ENCODE data around the gene CBL.

The CBL gene

DNA sequence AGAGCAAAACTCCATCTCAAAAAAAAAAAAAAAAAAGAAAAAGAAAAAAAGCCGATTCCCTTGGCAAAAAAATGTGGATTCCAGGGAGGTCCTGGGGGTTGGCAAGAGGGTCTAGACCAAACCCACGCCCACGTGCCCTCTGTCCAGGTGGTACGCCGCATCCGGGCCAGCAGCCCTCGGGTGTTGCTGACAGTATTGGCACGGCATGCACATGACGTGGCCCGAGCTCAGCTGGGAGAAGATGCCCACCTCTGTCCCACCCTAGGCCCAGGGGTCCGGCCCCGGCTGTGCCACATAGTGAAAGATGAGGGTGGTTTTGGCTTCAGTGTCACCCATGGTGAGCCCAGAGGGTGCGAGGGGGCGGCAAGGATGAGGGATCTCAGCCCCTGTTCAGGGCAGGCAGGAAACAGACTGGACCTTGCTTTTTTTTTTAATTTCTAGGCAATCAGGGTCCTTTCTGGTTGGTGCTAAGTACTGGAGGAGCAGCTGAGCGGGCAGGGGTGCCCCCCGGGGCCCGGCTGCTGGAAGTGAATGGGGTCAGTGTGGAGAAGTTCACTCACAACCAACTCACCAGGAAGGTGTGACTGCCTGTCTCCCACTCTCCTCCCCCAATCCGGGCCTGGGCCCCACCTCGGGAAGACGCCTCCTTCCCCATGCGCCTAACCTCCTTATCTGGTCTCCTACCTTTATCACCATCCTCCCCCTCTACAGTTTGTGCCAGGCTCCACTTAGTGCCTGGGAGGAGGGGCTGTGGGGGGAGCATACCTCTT is 18.8 kb upstream of the CBL start:
- H3K9me3 ChIP-seq (ENCODE audit: control insufficient read depth, insufficient read depth, low read depth, low read length) = no peaks in the 10 kb centered on the region
- TF ChIP-seq ZNF302 (tag by site-specific recombination; IDR thresholded peaks at IDR 0.05; ENCODE audit: low read depth) = no peak
- no peak for TF ChIP-seq ZNF510 (tag by site-specific recombination; IDR thresholded peaks at IDR 0.05; ENCODE audit: insufficient replicate concordance)
- TF ChIP-seq ZBTB17 (tag by site-specific recombination; IDR thresholded peaks at IDR 0.05) = no peak
- TF ChIP-seq ZNF777 (tag by site-specific recombination; IDR thresholded peaks at IDR 0.05; ENCODE audit: borderline replicate concordance) = no peak
- TF ChIP-seq KLF17 (tag by site-specific recombination; IDR thresholded peaks at IDR 0.05) = no peak
- TF ChIP-seq KLF7 (tag by site-specific recombination; IDR thresholded peaks at IDR 0.05; ENCODE audit: borderline replicate concordance) = no peak
- no peak for TF ChIP-seq ZNF398 (tag by site-specific recombination; IDR thresholded peaks at IDR 0.05)
- no peak for TF ChIP-seq SCRT2 (tag by site-specific recombination; IDR thresholded peaks at IDR 0.05)
- no peak for TF ChIP-seq ZXDB (tag by site-specific recombination; IDR thresholded peaks at IDR 0.05)
- no peak for TF ChIP-seq ZNF391 (tag by site-specific recombination; IDR thresholded peaks at IDR 0.05; ENCODE audit: borderline replicate concordance, low read depth)
- no peak for TF ChIP-seq ZNF558 (tag by site-specific recombination; IDR thresholded peaks at IDR 0.05)
- no peak overlapping the region for H3K27ac ChIP-seq (ENCODE audit: extremely low read depth, low read depth, low read length)
- ChIA-PET POLR2A (interaction anchor here (0.7 kb wide), 2 partner anchors 54 to 129 kb away, joined by 4 read pairs; partner anchors contain the start of gene MCAM), CTCF (no interaction called here)
- H3K4me3 ChIP-seq (ENCODE audit: low read depth, low read length) = no peak overlapping the region
- H3K36me3 ChIP-seq (ENCODE audit: control insufficient read depth in 2 of 2, insufficient read depth in 1 of 2, low read length in 2 of 2) = peaks cover 0 to 7% of the 10 kb centered on the region in 2 experiments; a peak in 2 of 3 replicates
- H3K4me1 ChIP-seq (ENCODE audit: control insufficient read depth, insufficient read depth, low read length) = no peaks in the 10 kb centered on the region

- H3K4me3 ChIP-seq (ENCODE audit: low read depth, low read length) = no peak overlapping the region
- POLR2A ChIA-PET = no interaction called here
- peaks cover 0 to 6% of the 10 kb centered on the region in 2 experiments; a peak in 1 of 3 replicates for H3K36me3 ChIP-seq (ENCODE audit: control insufficient read depth in 2 of 2, insufficient read depth in 1 of 2, low read length in 2 of 2)
- no peak overlapping the region for H3K27ac ChIP-seq (ENCODE audit: extremely low read depth, low read depth, low read length)
- no peaks in the 10 kb centered on the region for H3K4me1 ChIP-seq (ENCODE audit: control insufficient read depth, insufficient read depth, low read length)
- CTCF ChIA-PET = no interaction called here
- no peaks in the 10 kb centered on the region for H3K9me3 ChIP-seq (ENCODE audit: control insufficient read depth, insufficient read depth, low read depth, low read length)
- TF ChIP-seq PRDM2 (tag by site-specific recombination; IDR thresholded peaks at IDR 0.05; ENCODE audit: borderline replicate concordance) = no peak
- no peak for TF ChIP-seq ZNF366 (tag by site-specific recombination; conservative IDR thresholded peaks at IDR 0.05)
- TF ChIP-seq ZBTB49 (tag by site-specific recombination; IDR thresholded peaks at IDR 0.05; ENCODE audit: low read depth) = no peak
- TF ChIP-seq ZNF10 (tag by site-specific recombination; IDR thresholded peaks at IDR 0.05) = no peak
- no peak for TF ChIP-seq SETDB1 (IDR thresholded peaks at IDR 0.05; ENCODE audit: insufficient read length, low read length)
- no peak for TF ChIP-seq ZNF776 (tag by site-specific recombination; IDR thresholded peaks at IDR 0.05; ENCODE audit: borderline replicate concordance)
- no peak for TF ChIP-seq SP2 (tag by site-specific recombination; IDR thresholded peaks at IDR 0.05)
- TF ChIP-seq BCL11A (tag by site-specific recombination; IDR thresholded peaks at IDR 0.05; ENCODE audit: low read depth) = no peak
- no peak for TF ChIP-seq ZNF830 (tag by site-specific recombination; IDR thresholded peaks at IDR 0.05; ENCODE audit: low read depth)
- no peak for TF ChIP-seq ZNF16 (tag by site-specific recombination; IDR thresholded peaks at IDR 0.05; ENCODE audit: low read depth)
- TF ChIP-seq, protein P1, sequence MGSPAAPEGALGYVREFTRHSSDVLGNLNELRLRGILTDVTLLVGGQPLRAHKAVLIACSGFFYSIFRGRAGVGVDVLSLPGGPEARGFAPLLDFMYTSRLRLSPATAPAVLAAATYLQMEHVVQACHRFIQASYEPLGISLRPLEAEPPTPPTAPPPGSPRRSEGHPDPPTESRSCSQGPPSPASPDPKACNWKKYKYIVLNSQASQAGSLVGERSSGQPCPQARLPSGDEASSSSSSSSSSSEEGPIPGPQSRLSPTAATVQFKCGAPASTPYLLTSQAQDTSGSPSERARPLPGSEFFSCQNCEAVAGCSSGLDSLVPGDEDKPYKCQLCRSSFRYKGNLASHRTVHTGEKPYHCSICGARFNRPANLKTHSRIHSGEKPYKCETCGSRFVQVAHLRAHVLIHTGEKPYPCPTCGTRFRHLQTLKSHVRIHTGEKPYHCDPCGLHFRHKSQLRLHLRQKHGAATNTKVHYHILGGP (tag by site-specific recombination; IDR thresholded peaks at IDR 0.05) = no peak
Observed at GRCh38 chr11:119188067-119188466, 18.1 kb upstream of the CBL start.
